Stimulated activated CD4-positive, alpha-beta T cell treated with anti-CD3 and anti-CD28 coated beads, Interleukin-15, amount 100 ng/mL, for 48 hours (primary cell): ENCODE results near the gene SLC12A5.

ENCODE experiments used
- DNase-seq, 2 donors: peaks; one replicate each; pipeline ENCODE4 v3.0.0-alpha.2; 2020; ENCODE audit warnings: low read depth in 2 of 2

SLC12A5 gene

GRCh38 chr20:46053416-46053815 is 24.4 kb downstream of the SLC12A5 start:
- DNase-seq: no peak

- DNase-seq: no peak
Measured at GRCh38 chr20:46054606-46055005, 25.6 kb downstream of the SLC12A5 start.

GRCh38 chr20:46055269-46055668 is 26.3 kb downstream of the SLC12A5 start:
- no peak for DNase-seq

GRCh38 chr20:46056027-46056833 is 27.2 kb downstream of the SLC12A5 start:
- DNase-seq: no peak

- DNase-seq: no peak
Measured at GRCh38 chr20:46056970-46057855, 28.2 kb downstream of the SLC12A5 start.

- DNase-seq: no peak
Measured at GRCh38 chr20:46057856-46058598, 29.0 kb downstream of the SLC12A5 start.

- DNase-seq: no peak
Measured at GRCh38 chr20:46058599-46059281, 29.7 kb downstream of the SLC12A5 start.

- no peak for DNase-seq
Measured at GRCh38 chr20:46060301-46060881, 31.4 kb downstream of the SLC12A5 start.

- DNase-seq: no peak
Measured at GRCh38 chr20:46060975-46061374, 32.0 kb downstream of the SLC12A5 start.

- DNase-seq: no peak
Measured at GRCh38 chr20:46062151-46062550, 33.1 kb downstream of the SLC12A5 start.

GRCh38 chr20:46062621-46063020 is 33.6 kb downstream of the SLC12A5 start:
- no peak for DNase-seq

- DNase-seq: no peak
Measured at GRCh38 chr20:46063151-46063550, 34.1 kb downstream of the SLC12A5 start.

GRCh38 chr20:46063652-46064054 is 34.6 kb downstream of the SLC12A5 start:
- no peak for DNase-seq

GRCh38 chr20:46065006-46065405 is 36.0 kb downstream of the SLC12A5 start:
- DNase-seq: no peak

- DNase-seq: no peak
Measured at GRCh38 chr20:46065691-46066090, 36.7 kb downstream of the SLC12A5 start.

- DNase-seq: no peak
Measured at GRCh38 chr20:46070215-46070900, 41.3 kb downstream of the SLC12A5 start.

GRCh38 chr20:46071573-46071972 is 42.6 kb downstream of the SLC12A5 start:
- no peak for DNase-seq

GRCh38 chr20:46073024-46073423 is 44.0 kb downstream of the SLC12A5 start:
- no peak for DNase-seq

GRCh38 chr20:46073443-46073842 is 44.4 kb downstream of the SLC12A5 start:
- no peak for DNase-seq

GRCh38 chr20:46074006-46074405 is 45.0 kb downstream of the SLC12A5 start:
- DNase-seq: no peak

GRCh38 chr20:46076806-46077205 is 47.8 kb downstream of the SLC12A5 start:
- DNase-seq: no peak
